ENCODE results near the gene FADS3.

The FADS3 gene

GRCh38 chr11:61837411-61838005 lies 53.8 kb downstream of the FADS3 start:
- no peaks in the 10 kb centered on the region for H3K27me3 ChIP-seq (ENCODE audit: insufficient read depth, insufficient read length)
- H3K9me3 ChIP-seq (ENCODE audit: insufficient read depth, low read length), result no peaks in the 10 kb centered on the region
- H3K9ac ChIP-seq (ENCODE audit: insufficient read length, low read depth), result no peak overlapping the region
- H3K4me3 ChIP-seq (ENCODE audit: insufficient read length, low read depth), result no peak overlapping the region
- no peak for DNase-seq (ENCODE audit: low read depth, low spot score)
- H3K36me3 ChIP-seq (ENCODE audit: insufficient read depth, insufficient read length, low read length), result peaks cover 72% of the 10 kb centered on the region
- TF ChIP-seq YY1 (IDR thresholded peaks at IDR 0.05; ENCODE audit: insufficient read depth, insufficient read length) (no peak), SUZ12 (IDR thresholded peaks at IDR 0.05; ENCODE audit: extremely low read depth, insufficient read depth, insufficient read length) (no peak), ZNF274 (IDR thresholded peaks at IDR 0.05; ENCODE audit: low read depth, low read length) (no peak)
- peaks cover 19% of the 10 kb centered on the region for H3K4me1 ChIP-seq (ENCODE audit: insufficient read depth, insufficient read length)

- no peak for DNase-seq (ENCODE audit: low read depth, low spot score)
- TF ChIP-seq SUZ12 (IDR thresholded peaks at IDR 0.05; ENCODE audit: extremely low read depth, insufficient read depth, insufficient read length) (no peak), ZNF274 (IDR thresholded peaks at IDR 0.05; ENCODE audit: low read depth, low read length) (no peak), YY1 (IDR thresholded peaks at IDR 0.05; ENCODE audit: insufficient read depth, insufficient read length) (no peak)
- H3K27me3 ChIP-seq (ENCODE audit: insufficient read depth, insufficient read length), result no peaks in the 10 kb centered on the region
- peaks cover 27% of the 10 kb centered on the region for H3K4me1 ChIP-seq (ENCODE audit: insufficient read depth, insufficient read length)
- H3K9ac ChIP-seq (ENCODE audit: insufficient read length, low read depth), result no peak overlapping the region
- peaks cover 71% of the 10 kb centered on the region for H3K36me3 ChIP-seq (ENCODE audit: insufficient read depth, insufficient read length, low read length)
- H3K9me3 ChIP-seq (ENCODE audit: insufficient read depth, low read length), result no peaks in the 10 kb centered on the region
- H3K4me3 ChIP-seq (ENCODE audit: insufficient read length, low read depth), result no peak overlapping the region
These were observed 55.2 kb downstream of the FADS3 start for GRCh38 chr11:61836193-61836592.

GRCh38 chr11:61834278-61835048 lies 56.9 kb downstream of the FADS3 start:
- Histone ChIP-seq H3K36me3 (ENCODE audit: insufficient read depth, insufficient read length, low read length) (peaks cover 59% of the 10 kb centered on the region), H3K4me1 (ENCODE audit: insufficient read depth, insufficient read length) (peaks cover 32% of the 10 kb centered on the region), H3K9me3 (ENCODE audit: insufficient read depth, low read length) (no peaks in the 10 kb centered on the region), H3K9ac (ENCODE audit: insufficient read length, low read depth) (peak overlapping the region; percentile 62), H3K27me3 (ENCODE audit: insufficient read depth, insufficient read length) (no peaks in the 10 kb centered on the region), H3K4me3 (ENCODE audit: insufficient read length, low read depth) (no peak overlapping the region)
- no peak for TF ChIP-seq YY1 (IDR thresholded peaks at IDR 0.05; ENCODE audit: insufficient read depth, insufficient read length)
- TF ChIP-seq SUZ12 (IDR thresholded peaks at IDR 0.05; ENCODE audit: extremely low read depth, insufficient read depth, insufficient read length), result no peak
- TF ChIP-seq ZNF274 (IDR thresholded peaks at IDR 0.05; ENCODE audit: low read depth, low read length), result no peak
- DNase-seq (ENCODE audit: low read depth, low spot score), result no peak

- Histone ChIP-seq H3K4me1 (ENCODE audit: insufficient read depth, insufficient read length) (peaks cover 32% of the 10 kb centered on the region), H3K4me3 (ENCODE audit: insufficient read length, low read depth) (no peak overlapping the region), H3K9ac (ENCODE audit: insufficient read length, low read depth) (peak overlapping the region; percentile 58), H3K36me3 (ENCODE audit: insufficient read depth, insufficient read length, low read length) (peaks cover 55% of the 10 kb centered on the region), H3K9me3 (ENCODE audit: insufficient read depth, low read length) (no peaks in the 10 kb centered on the region), H3K27me3 (ENCODE audit: insufficient read depth, insufficient read length) (no peaks in the 10 kb centered on the region)
- DNase-seq (ENCODE audit: low read depth, low spot score), result no peak
- TF ChIP-seq YY1 (IDR thresholded peaks at IDR 0.05; ENCODE audit: insufficient read depth, insufficient read length) (no peak), ZNF274 (IDR thresholded peaks at IDR 0.05; ENCODE audit: low read depth, low read length) (no peak), SUZ12 (IDR thresholded peaks at IDR 0.05; ENCODE audit: extremely low read depth, insufficient read depth, insufficient read length) (no peak)
These were observed 57.4 kb downstream of the FADS3 start for GRCh38 chr11:61833926-61834277.

GRCh38 chr11:61833471-61833870 lies 57.9 kb downstream of the FADS3 start:
- no peak for TF ChIP-seq ZNF274 (IDR thresholded peaks at IDR 0.05; ENCODE audit: low read depth, low read length)
- H3K9ac ChIP-seq (ENCODE audit: insufficient read length, low read depth), result no peak overlapping the region
- H3K4me1 ChIP-seq (ENCODE audit: insufficient read depth, insufficient read length), result peaks cover 32% of the 10 kb centered on the region
- H3K9me3 ChIP-seq (ENCODE audit: insufficient read depth, low read length), result no peaks in the 10 kb centered on the region
- no peak for DNase-seq (ENCODE audit: low read depth, low spot score)
- no peaks in the 10 kb centered on the region for H3K27me3 ChIP-seq (ENCODE audit: insufficient read depth, insufficient read length)
- peaks cover 51% of the 10 kb centered on the region for H3K36me3 ChIP-seq (ENCODE audit: insufficient read depth, insufficient read length, low read length)
- H3K4me3 ChIP-seq (ENCODE audit: insufficient read length, low read depth), result no peak overlapping the region

GRCh38 chr11:61832754-61833153 lies 58.6 kb downstream of the FADS3 start:
- Histone ChIP-seq H3K9ac (ENCODE audit: insufficient read length, low read depth) (no peak overlapping the region), H3K9me3 (ENCODE audit: insufficient read depth, low read length) (no peaks in the 10 kb centered on the region), H3K4me1 (ENCODE audit: insufficient read depth, insufficient read length) (peaks cover 32% of the 10 kb centered on the region), H3K27me3 (ENCODE audit: insufficient read depth, insufficient read length) (no peaks in the 10 kb centered on the region), H3K36me3 (ENCODE audit: insufficient read depth, insufficient read length, low read length) (peaks cover 44% of the 10 kb centered on the region), H3K4me3 (ENCODE audit: insufficient read length, low read depth) (no peak overlapping the region)
- DNase-seq (ENCODE audit: low read depth, low spot score), result no peak
- TF ChIP-seq ZNF274 (IDR thresholded peaks at IDR 0.05; ENCODE audit: low read depth, low read length), result no peak

GRCh38 chr11:61832207-61832606 lies 59.1 kb downstream of the FADS3 start:
- H3K27me3 ChIP-seq (ENCODE audit: insufficient read depth, insufficient read length), result no peaks in the 10 kb centered on the region
- H3K4me3 ChIP-seq (ENCODE audit: insufficient read length, low read depth), result no peak overlapping the region
- peaks cover 38% of the 10 kb centered on the region for H3K36me3 ChIP-seq (ENCODE audit: insufficient read depth, insufficient read length, low read length)
- no peak for DNase-seq (ENCODE audit: low read depth, low spot score)
- no peak overlapping the region for H3K9ac ChIP-seq (ENCODE audit: insufficient read length, low read depth)
- H3K9me3 ChIP-seq (ENCODE audit: insufficient read depth, low read length), result no peaks in the 10 kb centered on the region
- TF ChIP-seq ZNF274 (IDR thresholded peaks at IDR 0.05; ENCODE audit: low read depth, low read length), result no peak
- no peak for TF ChIP-seq YY1 (IDR thresholded peaks at IDR 0.05; ENCODE audit: insufficient read depth, insufficient read length)
- no peak for TF ChIP-seq SUZ12 (IDR thresholded peaks at IDR 0.05; ENCODE audit: extremely low read depth, insufficient read depth, insufficient read length)
- peaks cover 27% of the 10 kb centered on the region for H3K4me1 ChIP-seq (ENCODE audit: insufficient read depth, insufficient read length)

All from NT2/D1 (cell line).